ENCODE measurements around the gene COL26A1.

COL26A1 gene

GRCh38 chr7:101580596-101580995 is 217.9 kb downstream of the COL26A1 start:
- DNase-seq, result no peak

GRCh38 chr7:101581891-101582290 is 219.2 kb downstream of the COL26A1 start:
- no peak for DNase-seq

- no peak for DNase-seq
Observed at GRCh38 chr7:101582971-101583370, 220.3 kb downstream of the COL26A1 start.

- no peak for DNase-seq
Observed at GRCh38 chr7:101586078-101586905, 223.6 kb downstream of the COL26A1 start.

GRCh38 chr7:101586906-101587677 is 224.4 kb downstream of the COL26A1 start:
- no peak for DNase-seq

- DNase-seq, result no peak
Observed at GRCh38 chr7:101588131-101588935, 225.7 kb downstream of the COL26A1 start.

GRCh38 chr7:101589052-101589451 is 226.4 kb downstream of the COL26A1 start:
- no peak for DNase-seq

GRCh38 chr7:101589976-101590662 is 227.4 kb downstream of the COL26A1 start:
- DNase-seq, result no peak

- no peak for DNase-seq
Observed at GRCh38 chr7:101590663-101591435, 228.2 kb downstream of the COL26A1 start.

- DNase-seq, result no peak
Observed at GRCh38 chr7:101591504-101591903, 228.8 kb downstream of the COL26A1 start.

GRCh38 chr7:101593556-101593955 is 230.9 kb downstream of the COL26A1 start:
- DNase-seq, result no peak

GRCh38 chr7:101594790-101595189 is 232.1 kb downstream of the COL26A1 start:
- DNase-seq, result no peak

GRCh38 chr7:101595246-101595645 is 232.6 kb downstream of the COL26A1 start:
- DNase-seq, result no peak

GRCh38 chr7:101595766-101596537 is 233.3 kb downstream of the COL26A1 start:
- no peak for DNase-seq

GRCh38 chr7:101596898-101597297 is 234.2 kb downstream of the COL26A1 start:
- DNase-seq, result no peak

GRCh38 chr7:101597941-101598340 is 235.3 kb downstream of the COL26A1 start:
- DNase-seq, result no peak

GRCh38 chr7:101598422-101598985 is 235.8 kb downstream of the COL26A1 start:
- DNase-seq, result no peak

- DNase-seq, result no peak
Observed at GRCh38 chr7:101598986-101599771, 236.5 kb downstream of the COL26A1 start.

- no peak for DNase-seq
Observed at GRCh38 chr7:101599787-101600186, 237.1 kb downstream of the COL26A1 start.

- DNase-seq, result no peak
Observed at GRCh38 chr7:101602082-101602481, 239.4 kb downstream of the COL26A1 start.
